Stimulated activated CD4-positive, alpha-beta T cell treated with anti-CD3 and anti-CD28 coated beads, TNF-alpha, amount 100 ng/mL, for 4 hours (primary cell): ENCODE measurements around the gene RTF1.

Experiments
- DNase-seq, 3 experiments: peaks; one replicate each; pipeline ENCODE4 v3.0.0-alpha.2; 2020; ENCODE audit warnings: low read depth in 3 of 3

RTF1 gene

GRCh38 chr15:41505776-41506175 lies 88.9 kb downstream of the RTF1 start:
- no peak for DNase-seq

GRCh38 chr15:41506796-41507341 lies 90.0 kb downstream of the RTF1 start:
- no peak for DNase-seq

- no peak for DNase-seq
These were observed 91.0 kb downstream of the RTF1 start for GRCh38 chr15:41507820-41508290.

- DNase-seq, result no peak
These were observed 93.8 kb downstream of the RTF1 start for GRCh38 chr15:41510728-41511127.

GRCh38 chr15:41511331-41511898 lies 94.5 kb downstream of the RTF1 start:
- no peak for DNase-seq

- DNase-seq, result no peak
These were observed 95.0 kb downstream of the RTF1 start for GRCh38 chr15:41511899-41512369.

- no peak for DNase-seq
These were observed 95.6 kb downstream of the RTF1 start for GRCh38 chr15:41512512-41512939.

- DNase-seq, result no peak
These were observed 96.1 kb downstream of the RTF1 start for GRCh38 chr15:41512940-41513505.

GRCh38 chr15:41513506-41514227 lies 96.8 kb downstream of the RTF1 start, which contains the start of gene LTK:
TSS of gene LTK (minus strand) at chr15:41513827. CDS start at chr15:41513709, 118 bp downstream.
- no peak for DNase-seq

GRCh38 chr15:41517895-41518449 lies 101.1 kb downstream of the RTF1 start:
- DNase-seq, result no peak

- DNase-seq, result no peak
These were observed 103.7 kb downstream of the RTF1 start for GRCh38 chr15:41520636-41521035.

- DNase-seq, result no peak
These were observed 104.7 kb downstream of the RTF1 start for GRCh38 chr15:41521614-41522013.

GRCh38 chr15:41523097-41523496 lies 106.2 kb downstream of the RTF1 start:
- no peak for DNase-seq

GRCh38 chr15:41530363-41530956 lies 113.6 kb downstream of the RTF1 start:
- no peak for DNase-seq
